SHP77 treated with DMSO at 0.1 percent for 48 hours (cell line): ENCODE data around the gene ZNF284.
"Not testable (repeated sequence)": the region's sequence is repeated elsewhere in the genome, so short reads cannot be mapped to it uniquely, and the experiment has no call there.

Experiments
- DNase-seq: peaks from one replicate; lab custom pipeline; 2025; lab: John Stamatoyannopoulos, UW

ZNF284 gene

GRCh38 chr19:44111910-44112463 lies 40.0 kb downstream of the ZNF284 start:
- no peak for DNase-seq

- DNase-seq = no peak
Measured at GRCh38 chr19:44112802-44113137, 40.8 kb downstream of the ZNF284 start.

GRCh38 chr19:44113138-44113783 lies 41.3 kb downstream of the ZNF284 start, which contains the start of gene ZNF225:
ZNF225 (plus strand) TSS chr19:44113399; CDS start chr19:44115828, 2,429 bp downstream.
- peak; percentile 95 for DNase-seq

DNA sequence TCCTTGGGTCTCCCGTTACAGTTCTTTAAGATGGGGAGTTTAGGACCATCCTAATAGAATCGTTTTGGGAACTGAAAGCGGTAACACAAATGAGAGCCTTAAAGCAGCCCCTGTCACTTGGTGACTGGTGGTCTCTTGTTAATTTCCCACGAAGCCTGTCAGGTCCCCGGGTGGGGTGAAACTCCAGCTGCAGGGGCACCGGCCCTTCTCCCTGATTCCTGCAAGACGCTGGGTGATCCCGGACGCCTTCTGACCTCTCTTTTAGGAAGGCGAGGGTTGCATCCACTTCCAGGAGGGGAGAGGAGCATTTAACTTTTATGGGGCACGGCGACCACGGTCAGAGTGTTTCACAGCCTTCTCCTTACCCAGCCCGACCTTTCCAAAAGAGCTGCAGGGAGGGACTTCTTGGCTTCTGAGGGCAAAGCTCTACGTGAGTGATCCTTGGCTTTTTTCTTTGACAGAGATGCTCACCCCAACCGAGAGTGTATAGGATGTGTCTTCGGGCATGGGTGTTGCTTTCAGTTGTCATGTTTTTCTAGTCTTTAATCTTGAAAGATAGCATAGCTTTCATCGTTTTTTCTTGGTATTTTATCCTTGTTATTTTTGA lies 41.9 kb downstream of the ZNF284 start:
- no peak for DNase-seq

DNA sequence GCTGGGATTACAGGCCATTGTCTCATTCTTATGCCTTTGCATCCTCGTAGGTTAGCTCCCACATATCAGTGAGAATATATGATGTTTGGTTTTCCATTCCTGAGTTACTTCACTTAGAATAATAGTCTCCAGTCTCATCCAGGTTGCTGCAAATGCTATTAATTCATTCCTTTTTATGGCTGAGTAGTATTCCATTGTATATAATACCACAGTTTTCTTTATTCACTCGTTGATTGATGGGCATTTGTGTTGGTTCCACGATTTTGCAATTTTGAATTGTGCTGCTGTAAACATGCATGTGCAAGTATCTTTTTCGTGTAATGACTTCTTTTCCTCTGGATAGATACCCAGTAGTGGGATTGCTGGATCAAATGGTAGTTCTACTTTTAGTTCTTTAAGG lies 49.2 kb downstream of the ZNF284 start:
- not testable (repeated sequence) for DNase-seq

DNA sequence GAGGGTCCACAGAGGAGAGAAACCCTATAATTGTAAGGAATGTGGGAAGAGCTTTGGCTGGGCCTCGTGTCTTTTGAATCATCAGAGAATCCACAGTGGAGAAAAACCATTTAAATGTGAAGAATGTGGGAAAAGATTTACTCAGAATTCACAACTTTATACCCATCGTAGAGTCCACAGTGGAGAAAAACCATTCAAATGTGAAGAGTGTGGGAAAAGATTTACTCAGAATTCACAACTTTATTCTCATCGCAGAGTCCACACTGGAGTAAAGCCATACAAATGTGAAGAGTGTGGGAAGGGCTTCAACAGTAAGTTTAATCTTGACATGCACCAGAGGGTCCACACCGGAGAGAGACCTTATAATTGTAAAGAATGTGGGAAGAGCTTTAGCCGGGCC lies 60.0 kb downstream of the ZNF284 start:
- DNase-seq = no peak
